GM21737 (cell line): ENCODE measurements around the gene GPATCH4.
A peak's percentile ranks its signal among the peaks of the same experiment; 100 is the strongest.
"Not testable (repeated sequence)": the region's sequence is repeated elsewhere in the genome, so short reads cannot be mapped to it uniquely, and the experiment has no call there.

Experiments
- ATAC-seq: cut with Tn5 transposase; IDR thresholded peaks from one replicate; pipeline ENCODE4 v1.9.1; 2021; ENCODE audit warnings: mild to moderate bottlenecking, moderate library complexity; ENCODE audit not compliant: unreplicated experiment

The GPATCH4 gene

GRCh38 chr1:156598731-156599432 lies 2.4 kb downstream of the GPATCH4 start:
- ATAC-seq: no peak

- no peak for ATAC-seq
Measured at GRCh38 chr1:156598125-156598524, 3.2 kb downstream of the GPATCH4 start.

- no peak for ATAC-seq
Measured at GRCh38 chr1:156596426-156596825, 4.9 kb downstream of the GPATCH4 start.

GRCh38 chr1:156595016-156595415 lies 6.3 kb downstream of the GPATCH4 start:
- no peak for ATAC-seq

GRCh38 chr1:156594190-156594589 lies 7.1 kb downstream of the GPATCH4 start:
- ATAC-seq: no peak

- ATAC-seq: no peak
Measured at GRCh38 chr1:156593661-156593989, 7.7 kb downstream of the GPATCH4 start.

- ATAC-seq: no peak
Measured at GRCh38 chr1:156592910-156593660, 8.2 kb downstream of the GPATCH4 start.

- no peak for ATAC-seq
Measured at GRCh38 chr1:156592158-156592909, 8.9 kb downstream of the GPATCH4 start.

- peak; percentile 78 for ATAC-seq
Measured at GRCh38 chr1:156591432-156592157, 9.7 kb downstream of the GPATCH4 start, which contains the start of gene NAXE. TSS of gene NAXE (plus strand) at chr1:156591776. CDS start at chr1:156591805, 29 bp downstream.

- no peak for ATAC-seq
Measured at GRCh38 chr1:156591181-156591431, 10.2 kb downstream of the GPATCH4 start.

GRCh38 chr1:156590326-156591180 lies 10.7 kb downstream of the GPATCH4 start:
- ATAC-seq: no peak

GRCh38 chr1:156589546-156589945 lies 11.7 kb downstream of the GPATCH4 start:
- no peak for ATAC-seq

- not testable (repeated sequence) for ATAC-seq
Measured at GRCh38 chr1:156587927-156588326, 13.4 kb downstream of the GPATCH4 start.

GRCh38 chr1:156586892-156587477 lies 14.3 kb downstream of the GPATCH4 start:
- no peak for ATAC-seq

- ATAC-seq: no peak
Measured at GRCh38 chr1:156586323-156586722, 15.0 kb downstream of the GPATCH4 start.

- ATAC-seq: no peak
Measured at GRCh38 chr1:156584813-156585212, 16.5 kb downstream of the GPATCH4 start.

GRCh38 chr1:156583821-156584622 lies 17.3 kb downstream of the GPATCH4 start:
- ATAC-seq: no peak

- ATAC-seq: no peak
Measured at GRCh38 chr1:156582388-156583017, 18.8 kb downstream of the GPATCH4 start.
